CD4-positive, alpha-beta memory T cell (primary cell): Measurements from ENCODE around the gene FTCDNL1. TPM values are rescaled to one million over a fixed set of nuclear protein-coding genes. Genes with fewer than 3 reads are reported as not detected.

Experiments used
- CTCF ChIA-PET: fragments of 350-600 bp; sonication (Branson Sonifier 250); formaldehyde crosslinking; loops from one replicate; lab custom pipeline; 2021; ENCODE audit warnings: inconsistent platforms; ENCODE audit not compliant: partially characterized antibody; lab: Charles Lee
- POLR2A ChIA-PET: fragments of 350-600 bp; sonication (Branson Sonifier 250); formaldehyde crosslinking; loops from one replicate; lab custom pipeline; 2021; ENCODE audit not compliant: partially characterized antibody; lab: Charles Lee
- DNase-seq, 5 donors: peaks; one replicate each; pipeline versions ENCODE4 v3.0.0 to v3.0.0-alpha.2; 2020 to 2022; ENCODE audit warnings: mixed read lengths in 1 of 5
- H3K27ac ChIP-seq: one replicate; pipeline ENCODE4 v1.7.0; 2013; ENCODE audit warnings: low read depth, low read length
- H3K27me3 ChIP-seq: 2 replicates; pipeline ENCODE4 v1.7.0; 2013; ENCODE audit warnings: mild to moderate bottlenecking, low read length, moderate library complexity; ENCODE audit not compliant: insufficient read depth
- H3K36me3 ChIP-seq: 2 replicates; pipeline ENCODE4 v1.7.0; 2013; ENCODE audit warnings: mild to moderate bottlenecking, low read length, moderate library complexity; ENCODE audit not compliant: insufficient read depth
- H3K4me1 ChIP-seq: 2 replicates; pipeline ENCODE4 v1.7.0; 2013; ENCODE audit warnings: mild to moderate bottlenecking, low read length, moderate library complexity; ENCODE audit not compliant: insufficient read depth
- H3K4me3 ChIP-seq, 2 donors: one replicate each; pipeline ENCODE4 v1.7.0; 2013; ENCODE audit warnings: low read length in 2 of 2, mild to moderate bottlenecking in 1 of 2
- H3K9me3 ChIP-seq, 2 donors: one replicate each; pipeline ENCODE4 v1.7.0; 2013; ENCODE audit warnings: low read length in 2 of 2, control low read depth in 1 of 2; ENCODE audit not compliant: control insufficient read depth in 1 of 2
- H3K27ac Mint-ChIP-seq, 7 donors: one replicate each; pipeline ENCODE4 v1.8.0; 2020 to 2021; ENCODE audit warnings: mixed read lengths in 7 of 7, mild to moderate bottlenecking in 6 of 7, inconsistent platforms in 3 of 7, moderate library complexity in 3 of 7
- H3K27me3 Mint-ChIP-seq, 2 donors: one replicate each; pipeline ENCODE4 v1.8.0; 2020 to 2021; ENCODE audit warnings: mixed read lengths in 2 of 2
- H3K36me3 Mint-ChIP-seq, 2 donors: one replicate each; pipeline ENCODE4 v1.8.0; 2020 to 2021; ENCODE audit warnings: mixed read lengths in 2 of 2, inconsistent platforms in 1 of 2, mild to moderate bottlenecking in 1 of 2
- H3K4me1 Mint-ChIP-seq, 4 donors: one replicate each; pipeline ENCODE4 v1.8.0; 2020 to 2021; ENCODE audit warnings: mixed read lengths in 4 of 4, mild to moderate bottlenecking in 1 of 4
- H3K4me3 Mint-ChIP-seq, 8 donors: one replicate each; pipeline ENCODE4 v1.8.0; 2020 to 2021; ENCODE audit warnings: mixed read lengths in 8 of 8, mild to moderate bottlenecking in 7 of 8, moderate library complexity in 6 of 8, inconsistent platforms in 3 of 8
- H3K9me3 Mint-ChIP-seq, 8 donors: one replicate each; pipeline ENCODE4 v1.8.0; 2020 to 2021; ENCODE audit warnings: mixed read lengths in 8 of 8, mild to moderate bottlenecking in 5 of 8, inconsistent platforms in 3 of 8, moderate library complexity in 1 of 8
- intact Hi-C: fragments of 100-400 bp; cut with micrococcal nuclease; formaldehyde crosslinking; loops from one replicate; pipeline ENCODE4 v1.15.1; 2023
- polyA plus RNA-seq, 2 donors: library from polyadenylated mRNA; unstranded; fragments of 300-500 nt; fragmentation: Illumina TruSeq; gene quantifications; one replicate each; pipeline ENCODE4 v1.2.3, GENCODE V29; 2021
- total RNA-seq, 2 experiments: library from RNA; stranded (reverse); gene quantifications; one replicate each; pipeline ENCODE4 v1.2.3, GENCODE V29; 2021

FTCDNL1 gene
- total and polyA plus RNA-seq, 4 experiments from 2014 or later: 1.6 to 2.7 (median 2.1) TPM

GRCh38 chr2:199772035-199772976, 78.7 kb downstream of the FTCDNL1 start:
- H3K27me3 ChIP-seq: no peaks in the 10 kb centered on the region
- no peaks in the 10 kb centered on the region for H3K9me3 Mint-ChIP-seq
- no peaks in the 10 kb centered on the region for H3K4me1 ChIP-seq
- H3K27ac Mint-ChIP-seq: peak overlapping the region in 1 of 7 donors; percentile 14
- intact Hi-C loops: no loop called here
- POLR2A ChIA-PET: no interaction called here
- H3K4me3 Mint-ChIP-seq: no peak overlapping the region
- no peaks in the 10 kb centered on the region for H3K4me1 Mint-ChIP-seq
- DNase-seq: no peak
- no peaks in the 10 kb centered on the region for H3K36me3 ChIP-seq
- no peaks in the 10 kb centered on the region for H3K27me3 Mint-ChIP-seq
- no peaks in the 10 kb centered on the region for H3K36me3 Mint-ChIP-seq
- no peak overlapping the region for H3K4me3 ChIP-seq
- CTCF ChIA-PET: interaction anchor here (0.8 kb wide), 1 partner anchor 32 kb away, joined by 3 read pairs; no protein-coding TSS in a partner anchor
- H3K27ac ChIP-seq: no peak overlapping the region
- no peaks in the 10 kb centered on the region for H3K9me3 ChIP-seq

- no peak overlapping the region for H3K27ac ChIP-seq
- H3K9me3 Mint-ChIP-seq: no peaks in the 10 kb centered on the region
- intact Hi-C loops: no loop called here
- H3K4me1 ChIP-seq: no peaks in the 10 kb centered on the region
- no peak overlapping the region for H3K27ac Mint-ChIP-seq
- no peaks in the 10 kb centered on the region for H3K27me3 Mint-ChIP-seq
- ChIA-PET CTCF (no interaction called here), POLR2A (no interaction called here)
- no peaks in the 10 kb centered on the region for H3K27me3 ChIP-seq
- H3K4me3 Mint-ChIP-seq: no peak overlapping the region
- H3K36me3 ChIP-seq: no peaks in the 10 kb centered on the region
- H3K9me3 ChIP-seq: no peaks in the 10 kb centered on the region
- H3K36me3 Mint-ChIP-seq: no peaks in the 10 kb centered on the region
- no peaks in the 10 kb centered on the region for H3K4me1 Mint-ChIP-seq
- DNase-seq: no peak
- no peak overlapping the region for H3K4me3 ChIP-seq
Observed at GRCh38 chr2:199770716-199771115, 80.3 kb downstream of the FTCDNL1 start.

DNA sequence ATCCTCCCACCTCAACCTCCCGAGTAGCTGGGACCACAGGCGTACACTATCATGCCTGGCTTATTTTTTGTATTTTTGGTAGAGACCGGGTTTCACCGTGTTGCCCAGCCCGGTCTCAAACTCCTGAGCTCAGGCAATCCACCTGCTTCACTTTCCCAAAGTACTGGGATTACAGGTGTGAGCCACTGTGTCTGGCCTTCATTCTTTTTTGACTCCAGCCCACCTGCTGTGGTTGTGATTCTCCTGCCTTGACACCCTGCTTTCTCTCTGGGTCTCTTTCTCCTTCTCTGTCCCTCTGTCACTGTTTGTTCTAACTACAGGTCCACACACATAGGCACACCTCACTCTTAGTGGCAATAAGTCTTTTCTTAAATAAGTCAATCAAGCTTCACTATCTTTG, 85.3 kb downstream of the FTCDNL1 start:
- no peak overlapping the region for H3K4me3 Mint-ChIP-seq
- POLR2A ChIA-PET: no interaction called here
- no peak for DNase-seq
- no peak overlapping the region for H3K27ac Mint-ChIP-seq
- no peaks in the 10 kb centered on the region for H3K9me3 Mint-ChIP-seq
- Histone ChIP-seq H3K4me1 (no peaks in the 10 kb centered on the region), H3K27me3 (no peaks in the 10 kb centered on the region), H3K4me3 (no peak overlapping the region), H3K9me3 (no peaks in the 10 kb centered on the region), H3K27ac (no peak overlapping the region), H3K36me3 (no peaks in the 10 kb centered on the region)
- CTCF ChIA-PET: no interaction called here
- H3K36me3 Mint-ChIP-seq: no peaks in the 10 kb centered on the region
- H3K27me3 Mint-ChIP-seq: no peaks in the 10 kb centered on the region
- intact Hi-C loops: no loop called here
- H3K4me1 Mint-ChIP-seq: no peaks in the 10 kb centered on the region

- no peaks in the 10 kb centered on the region for H3K36me3 ChIP-seq
- H3K4me1 ChIP-seq: no peaks in the 10 kb centered on the region
- Mint-ChIP-seq H3K27me3 (no peaks in the 10 kb centered on the region), H3K27ac (no peak overlapping the region), H3K9me3 (no peaks in the 10 kb centered on the region), H3K4me1 (no peaks in the 10 kb centered on the region), H3K4me3 (no peak overlapping the region), H3K36me3 (no peaks in the 10 kb centered on the region)
- DNase-seq: no peak
- H3K4me3 ChIP-seq: no peak overlapping the region
- intact Hi-C loops: no loop called here
- CTCF ChIA-PET: no interaction called here
- no peaks in the 10 kb centered on the region for H3K27me3 ChIP-seq
- no peaks in the 10 kb centered on the region for H3K9me3 ChIP-seq
- H3K27ac ChIP-seq: no peak overlapping the region
- POLR2A ChIA-PET: no interaction called here
Observed at GRCh38 chr2:199764273-199764800, 86.7 kb downstream of the FTCDNL1 start.

- intact Hi-C loops: no loop called here
- Mint-ChIP-seq H3K4me3 (no peak overlapping the region), H3K36me3 (no peaks in the 10 kb centered on the region), H3K9me3 (no peaks in the 10 kb centered on the region), H3K4me1 (no peaks in the 10 kb centered on the region), H3K27me3 (no peaks in the 10 kb centered on the region), H3K27ac (no peak overlapping the region)
- no peaks in the 10 kb centered on the region for H3K36me3 ChIP-seq
- DNase-seq: no peak
- POLR2A ChIA-PET: no interaction called here
- H3K4me1 ChIP-seq: no peaks in the 10 kb centered on the region
- no peak overlapping the region for H3K4me3 ChIP-seq
- no peak overlapping the region for H3K27ac ChIP-seq
- H3K9me3 ChIP-seq: no peaks in the 10 kb centered on the region
- CTCF ChIA-PET: no interaction called here
- no peaks in the 10 kb centered on the region for H3K27me3 ChIP-seq
Observed at GRCh38 chr2:199762963-199763362, 88.0 kb downstream of the FTCDNL1 start.

DNA sequence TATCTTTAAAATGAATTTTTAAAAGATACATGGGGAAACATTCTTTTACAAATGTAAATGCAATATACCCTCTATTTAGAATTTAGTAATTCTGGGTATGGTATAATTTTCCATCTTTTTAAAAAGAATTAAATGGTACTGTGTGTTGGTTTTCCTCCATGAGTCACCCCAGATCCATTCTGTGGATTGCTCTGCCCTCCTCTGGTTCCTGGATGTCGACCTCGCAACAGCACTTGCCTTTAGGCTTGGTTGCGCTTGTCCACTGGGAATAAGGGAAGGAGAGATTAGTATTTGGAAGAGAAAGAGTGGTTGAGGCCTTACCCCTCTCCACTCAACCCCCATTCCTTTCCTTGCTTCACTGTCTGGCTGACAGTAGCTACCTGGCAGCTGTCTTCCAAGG, 90.4 kb downstream of the FTCDNL1 start:
- Histone ChIP-seq H3K4me1 (no peaks in the 10 kb centered on the region), H3K36me3 (no peaks in the 10 kb centered on the region), H3K4me3 (no peak overlapping the region), H3K27ac (no peak overlapping the region), H3K9me3 (no peaks in the 10 kb centered on the region), H3K27me3 (no peaks in the 10 kb centered on the region)
- intact Hi-C loops: no loop called here
- Mint-ChIP-seq H3K27me3 (no peaks in the 10 kb centered on the region), H3K4me1 (no peaks in the 10 kb centered on the region), H3K27ac (no peak overlapping the region), H3K36me3 (no peaks in the 10 kb centered on the region), H3K4me3 (no peak overlapping the region), H3K9me3 (no peaks in the 10 kb centered on the region)
- ChIA-PET POLR2A (no interaction called here), CTCF (interaction anchor here (1.3 kb wide), 1 partner anchor 8 kb away, joined by 3 read pairs; no protein-coding TSS in a partner anchor)
- DNase-seq: no peak

DNA sequence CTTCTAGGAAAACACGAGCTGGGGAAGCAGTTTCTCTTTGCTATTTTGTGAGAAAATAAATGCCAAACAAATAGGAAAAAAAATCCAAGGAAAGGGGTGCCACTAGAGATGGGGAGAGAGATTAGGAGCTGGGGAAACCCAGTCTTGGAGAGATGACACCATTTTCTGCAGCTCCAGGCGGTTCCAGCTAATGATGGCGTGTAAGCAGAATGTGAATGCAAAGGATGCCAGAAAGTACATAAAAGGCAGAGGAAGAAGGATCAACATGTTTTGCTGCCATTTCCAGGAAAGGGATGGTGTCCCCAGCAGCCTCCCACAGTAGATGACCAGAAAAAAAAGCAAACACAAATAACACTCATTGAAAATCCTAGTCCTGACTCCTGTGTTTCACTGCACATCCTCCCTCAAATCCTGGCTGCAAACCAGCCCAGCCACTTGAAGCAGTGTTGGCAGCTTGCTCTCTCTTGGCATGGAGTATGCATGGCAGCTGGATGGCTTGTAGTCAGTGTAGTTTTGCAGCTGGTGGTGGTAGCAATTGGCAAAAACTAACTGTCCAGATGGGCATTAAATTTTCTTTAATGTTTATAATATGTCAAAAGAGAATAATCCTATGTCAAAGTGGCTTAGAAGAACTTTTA, 93.6 kb downstream of the FTCDNL1 start:
- DNase-seq: no peak
- no peak overlapping the region for H3K27ac ChIP-seq
- Mint-ChIP-seq H3K4me1 (no peaks in the 10 kb centered on the region), H3K27me3 (no peaks in the 10 kb centered on the region), H3K9me3 (peaks cover 0 to 3% (median 0%) of the 10 kb centered on the region in 8 donors), H3K27ac (no peak overlapping the region), H3K4me3 (no peak overlapping the region), H3K36me3 (no peaks in the 10 kb centered on the region)
- no peaks in the 10 kb centered on the region for H3K36me3 ChIP-seq
- no peaks in the 10 kb centered on the region for H3K9me3 ChIP-seq
- H3K27me3 ChIP-seq: no peaks in the 10 kb centered on the region
- no peak overlapping the region for H3K4me3 ChIP-seq
- intact Hi-C loops: no loop called here
- ChIA-PET CTCF (interaction anchor here (9.5 kb wide), 1 partner anchor 17 kb away, joined by 85 read pairs; no protein-coding TSS in a partner anchor), POLR2A (no interaction called here)
- no peaks in the 10 kb centered on the region for H3K4me1 ChIP-seq
